HFF-Myc (cell line): ENCODE results near the gene DPP7.

ENCODE experiments used
- DNase-seq: peaks from one replicate; pipeline ENCODE4 v3.0.0-alpha.2; 2011; ENCODE audit warnings: low read depth; ENCODE audit errors: extremely low read depth
- H3K4me3 ChIP-seq: replicated peaks from 2 replicates; pipeline ENCODE4 v1.5.1; 2011; ENCODE audit warnings: low read depth, mild to moderate bottlenecking, control low read depth, low read length
- CTCF ChIP-seq: IDR thresholded peaks from 2 replicates; pipeline ENCODE4 v1.5.1; 2012; ENCODE audit warnings: mild to moderate bottlenecking, low read depth, low read length, control low read depth; ENCODE audit errors: missing control alignments

DPP7 gene

GRCh38 chr9:137160054-137160425 is 45.5 kb upstream of the DPP7 start:
- no peak for DNase-seq
- H3K4me3 ChIP-seq: no peak overlapping the region
- TF ChIP-seq CTCF: no peak

GRCh38 chr9:137159105-137160053 is 44.8 kb upstream of the DPP7 start:
- no peak for DNase-seq
- H3K4me3 ChIP-seq: no peak overlapping the region
- no peak for TF ChIP-seq CTCF

- no peak for DNase-seq
- no peak overlapping the region for H3K4me3 ChIP-seq
- TF ChIP-seq CTCF: no peak
Observed at GRCh38 chr9:137158625-137159024, 44.1 kb upstream of the DPP7 start.

- no peak for TF ChIP-seq CTCF
- no peak overlapping the region for H3K4me3 ChIP-seq
Observed at GRCh38 chr9:137157618-137158415, 43.3 kb upstream of the DPP7 start.

GRCh38 chr9:137156567-137157375 is 42.2 kb upstream of the DPP7 start:
- H3K4me3 ChIP-seq: peak overlapping the region; percentile 21; the same call in 1 of the 2 replicates
- TF ChIP-seq CTCF: no peak
- DNase-seq: no peak

More at GRCh38 chr9:137157618-137158415, 43.3 kb upstream of the DPP7 start:
- DNase-seq: no peak

- DNase-seq: no peak
- TF ChIP-seq CTCF: no peak
- H3K4me3 ChIP-seq: no peak overlapping the region
Observed at GRCh38 chr9:137152844-137153405, 38.4 kb upstream of the DPP7 start.
